ENCODE data around the gene GPBP1. TPM values are rescaled to one million over a fixed set of nuclear protein-coding genes. Genes with fewer than 3 reads are reported as not detected.

GPBP1 gene
- total RNA-seq, 1 experiment from 2014 or later: 100 TPM

GRCh38 chr5:57277085-57277484, 103.2 kb downstream of the GPBP1 start:
- Mint-ChIP-seq H3K4me3 (no peak overlapping the region), H3K27me3 (ENCODE audit: low read depth) (no peaks in the 10 kb centered on the region), H3K27ac (no peak overlapping the region), H3K4me1 (peaks cover 3% of the 10 kb centered on the region; the same call in 1 of the 2 replicates), H3K9me3 (peaks cover 5% of the 10 kb centered on the region; the same call in 1 of the 2 replicates), H3K36me3 (no peaks in the 10 kb centered on the region)
- ATAC-seq: no peak
- TF ChIP-seq NFE2L1 (CRISPR knock-in tag; IDR thresholded peaks at IDR 0.05) (no peak), SMAD4 (CRISPR knock-in tag; IDR thresholded peaks at IDR 0.05) (no peak), PREB (CRISPR knock-in tag; IDR thresholded peaks at IDR 0.05; ENCODE audit: borderline replicate concordance) (no peak), PRDM15 (CRISPR knock-in tag; IDR thresholded peaks at IDR 0.05) (no peak), ATF6 (CRISPR knock-in tag; IDR thresholded peaks at IDR 0.05) (no peak), ZNF232 (CRISPR knock-in tag; IDR thresholded peaks at IDR 0.05) (no peak), FOXJ3 (CRISPR knock-in tag; IDR thresholded peaks at IDR 0.05; ENCODE audit: borderline replicate concordance) (no peak), ZNF423 (CRISPR knock-in tag; IDR thresholded peaks at IDR 0.05) (no peak), GRHL2 (CRISPR knock-in tag; IDR thresholded peaks at IDR 0.05; ENCODE audit: insufficient replicate concordance, severe bottlenecking) (no peak), GABPB1 (CRISPR knock-in tag; IDR thresholded peaks at IDR 0.05) (no peak), STAT6 (CRISPR knock-in tag; conservative IDR thresholded peaks at IDR 0.05; ENCODE audit: low read depth) (no peak), MAX (CRISPR knock-in tag; IDR thresholded peaks at IDR 0.05) (no peak), ZNF317 (CRISPR knock-in tag; IDR thresholded peaks at IDR 0.05; ENCODE audit: borderline replicate concordance, low read depth) (no peak), USF2 (CRISPR knock-in tag; IDR thresholded peaks at IDR 0.05) (no peak), CREB1 (CRISPR knock-in tag; IDR thresholded peaks at IDR 0.05) (no peak), ZNF263 (CRISPR knock-in tag; IDR thresholded peaks at IDR 0.05; ENCODE audit: low read depth) (no peak)
- ChIA-PET CTCF (interaction anchor here (0.7 to 1.5 kb wide), 2 partner anchors 326 to 377 kb away, joined by 3 to 4 read pairs; no protein-coding TSS in a partner anchor), POLR2A (no interaction called here)
- no peak for DNase-seq (ENCODE audit: low spot score)
